ENCODE measurements around the gene LRRC7. TPM values are rescaled to one million over a fixed set of nuclear protein-coding genes. Genes with fewer than 3 reads are reported as not detected.

LRRC7 gene
- total and polyA plus RNA-seq, 2 of the 8 experiments (the other 6 are each of a cell fraction or from before 2014, with no cell fraction given): 0.03 to 0.17 TPM

GRCh38 chr1:70092526-70092925 is 524.8 kb downstream of the LRRC7 start:
- Histone ChIP-seq H2BK20ac (ENCODE audit: low read length) (no peak overlapping the region), H2BK120ac (replicated peaks; ENCODE audit: low read depth, low read length) (no peak overlapping the region), H3K4me3 (ENCODE audit: extremely low read depth in 1 of 4, insufficient read depth in 2 of 4, low read depth in 3 of 4, low read length in 4 of 4) (no peak overlapping the region), H4K91ac (replicated peaks; ENCODE audit: insufficient read length, low read length) (no peak overlapping the region), H2BK12ac (ENCODE audit: low read depth, low read length) (no peak overlapping the region), H3K4me2 (ENCODE audit: insufficient read depth in 1 of 2, low read depth in 2 of 2, low read length in 2 of 2) (no peak overlapping the region), H3K27ac (ENCODE audit: low read depth, low read length) (no peak overlapping the region), H3K23ac (ENCODE audit: insufficient read length) (no peak overlapping the region), H2BK15ac (ENCODE audit: low read length) (no peak overlapping the region), H3K4me1 (replicated peaks in 1 of 4; ENCODE audit: control insufficient read depth in 3 of 4, insufficient read depth in 4 of 4, low read length in 3 of 4) (0 out of 7 replicates have a peak, but pooled peaks cover 0 to 2% (median 0%) of the 10 kb centered on the region in 4 experiments), H3K14ac (ENCODE audit: insufficient read length) (no peak overlapping the region), H2BK5ac (ENCODE audit: low read depth, low read length) (no peak overlapping the region), H3K79me1 (ENCODE audit: low read depth, low read length) (no peaks in the 10 kb centered on the region), H3K9ac (replicated peaks in 1 of 4; ENCODE audit: extremely low read depth in 1 of 4, low read depth in 3 of 4, low read length in 3 of 4) (no peak overlapping the region), H3K4ac (replicated peaks; ENCODE audit: insufficient read length, low read depth, low read length) (no peak overlapping the region), H3K36me3 (ENCODE audit: control insufficient read depth in 2 of 4, insufficient read depth in 4 of 4, low read length in 3 of 4) (no peaks in the 10 kb centered on the region), H4K8ac (ENCODE audit: extremely low read depth, insufficient read depth, low read length) (no peak overlapping the region), H3K27me3 (replicated peaks in 1 of 4; ENCODE audit: control insufficient read depth in 3 of 4, extremely low read depth in 1 of 4, insufficient read depth in 3 of 4, low read length in 3 of 4) (no peaks in the 10 kb centered on the region), H4K5ac (ENCODE audit: insufficient read length, low read depth, low read length) (no peak overlapping the region), H3K23me2 (ENCODE audit: low read depth, low read length) (no peaks in the 10 kb centered on the region), H3K56ac (replicated peaks; ENCODE audit: insufficient read length, low read depth, low read length) (no peak overlapping the region), H3K18ac (ENCODE audit: extremely low read depth, low read length) (no peak overlapping the region), H2AK5ac (ENCODE audit: low read depth, low read length) (no peak overlapping the region), H2AFZ (ENCODE audit: low read length) (no peak overlapping the region), H4K20me1 (replicated peaks in 1 of 2; ENCODE audit: control insufficient read depth in 1 of 2, insufficient read depth in 2 of 2, low read length in 2 of 2) (no peaks in the 10 kb centered on the region), H3K9me3 (ENCODE audit: insufficient read depth in 2 of 2, low read depth in 1 of 2, low read length in 1 of 2) (no peaks in the 10 kb centered on the region), H3K79me2 (ENCODE audit: control insufficient read depth in 1 of 2, insufficient read depth in 2 of 2, low read length in 2 of 2) (no peaks in the 10 kb centered on the region)
- FAIRE-seq: no peak
- WGBS, 2 experiments (ENCODE audit: extremely low coverage in 1 of 2, insufficient coverage in 1 of 2, insufficient read length in 1 of 2, insufficient replicate concordance in 2 of 2, low coverage in 1 of 2, low lambda C conversion rate in 2 of 2, missing lambda C conversion rate in 1 of 2): 88% methylated on average over 3 of the region's 3 CpGs; no CpG with 5 or more reads in 1 of the 2 experiments
- ChIA-PET CTCF (ENCODE audit: partially characterized antibody) (interaction anchor here (0.6 kb wide), 1 partner anchor 25 kb away, joined by 3 read pairs; no protein-coding TSS in a partner anchor), POLR2A (ENCODE audit: partially characterized antibody) (no interaction called here)
- no peak for DNase-seq (ENCODE audit: low read depth in 1 of 2, low spot score in 2 of 2)
- TF ChIP-seq CTBP2 (IDR thresholded peaks at IDR 0.05; ENCODE audit: borderline replicate concordance, insufficient read depth, insufficient read length, low read length): no peak
- no peak for TF ChIP-seq E2F6 (IDR thresholded peaks at IDR 0.05)
- TF ChIP-seq SP1 (IDR thresholded peaks at IDR 0.05; ENCODE audit: low read depth, low read length): no peak
- TF ChIP-seq SIRT6 (IDR thresholded peaks at IDR 0.05; ENCODE audit: low read length): no peak
- TF ChIP-seq SUZ12 (IDR thresholded peaks at IDR 0.05; ENCODE audit: low read length): no peak
- no peak for TF ChIP-seq KDM5A (IDR thresholded peaks at IDR 0.05; ENCODE audit: low read length)
- no peak for TF ChIP-seq RFX5 (IDR thresholded peaks at IDR 0.05; ENCODE audit: borderline replicate concordance, low read depth, low read length)
- no peak for TF ChIP-seq ZNF274 (IDR thresholded peaks at IDR 0.05; ENCODE audit: borderline replicate concordance, extremely low read depth, low read length)
- TF ChIP-seq JUN (IDR thresholded peaks at IDR 0.05; ENCODE audit: low read depth, low read length): no peak
- TF ChIP-seq CEBPB (IDR thresholded peaks at IDR 0.05; ENCODE audit: low read depth, low read length): no peak
- no peak for TF ChIP-seq POU5F1 (IDR thresholded peaks at IDR 0.05; ENCODE audit: low read depth, low read length)
- no peak for TF ChIP-seq TAF7 (optimal IDR thresholded peaks at IDR 0.05; ENCODE audit: borderline replicate concordance, low read depth, low read length)
- no peak for TF ChIP-seq RAD21 (IDR thresholded peaks at IDR 0.05 in 1 of 2, conservative IDR thresholded peaks at IDR 0.05 in 1 of 2; ENCODE audit: low read depth in 2 of 2, low read length in 2 of 2)
- TF ChIP-seq NRF1 (IDR thresholded peaks at IDR 0.05; ENCODE audit: low read depth, low read length): no peak
